EL (cell line): ENCODE results near the gene MMP28.

ENCODE experiments used
- DNase-seq: peaks from one replicate; pipeline ENCODE4 v3.0.0-alpha.2; 2016

The MMP28 gene

GRCh38 chr17:35765086-35765710 lies 30.2 kb downstream of the MMP28 start:
- DNase-seq = no peak

- DNase-seq = peak; percentile 89
Observed at GRCh38 chr17:35764123-35764991, 31.1 kb downstream of the MMP28 start.

GRCh38 chr17:35763767-35764122 lies 31.7 kb downstream of the MMP28 start:
- no peak for DNase-seq

- no peak for DNase-seq
Observed at GRCh38 chr17:35761601-35762000, 33.8 kb downstream of the MMP28 start.

GRCh38 chr17:35760587-35760986 lies 34.9 kb downstream of the MMP28 start, which contains the start of gene C17orf50:
Gene C17orf50, plus strand, starts transcription at chr17:35760887. Its CDS starts 55 bp downstream, at chr17:35760942.
- no peak for DNase-seq

- DNase-seq = no peak
Observed at GRCh38 chr17:35757243-35757642, 38.2 kb downstream of the MMP28 start.

GRCh38 chr17:35752945-35753764 lies 42.3 kb downstream of the MMP28 start, which contains the start of gene GAS2L2:
Gene GAS2L2, minus strand, starts transcription at chr17:35753239. Its CDS starts 389 bp downstream, at chr17:35752850.
- DNase-seq = no peak

- no peak for DNase-seq
Observed at GRCh38 chr17:35752471-35752870, 43.0 kb downstream of the MMP28 start.

GRCh38 chr17:35751541-35751940 lies 43.9 kb downstream of the MMP28 start:
- peak; percentile 38 for DNase-seq

- DNase-seq = peak; percentile 23
Observed at GRCh38 chr17:35750526-35751395, 44.7 kb downstream of the MMP28 start.

GRCh38 chr17:35749560-35750412 lies 45.7 kb downstream of the MMP28 start:
- peak; percentile 39 for DNase-seq

GRCh38 chr17:35748979-35749378 lies 46.5 kb downstream of the MMP28 start:
- DNase-seq = no peak

- peak; percentile 43 for DNase-seq
Observed at GRCh38 chr17:35748341-35748841, 47.0 kb downstream of the MMP28 start.

- peak; percentile 78 for DNase-seq
Observed at GRCh38 chr17:35747540-35748017, 47.9 kb downstream of the MMP28 start.

- DNase-seq = no peak
Observed at GRCh38 chr17:35745749-35746320, 49.6 kb downstream of the MMP28 start.

- DNase-seq = no peak
Observed at GRCh38 chr17:35745246-35745645, 50.2 kb downstream of the MMP28 start.

GRCh38 chr17:35744830-35745229 lies 50.6 kb downstream of the MMP28 start:
- DNase-seq = no peak

GRCh38 chr17:35743626-35744328 lies 51.7 kb downstream of the MMP28 start:
- DNase-seq = peak; percentile 40

GRCh38 chr17:35742896-35743477 lies 52.5 kb downstream of the MMP28 start:
- no peak for DNase-seq
